CD14-positive monocyte (primary cell): ENCODE results near the gene HCN4. TPM values are rescaled to one million over a fixed set of nuclear protein-coding genes. Genes with fewer than 3 reads are reported as not detected.

Experiments used
- DNase-seq, 3 donors: peaks; one replicate each; pipeline ENCODE4 v3.0.0-alpha.2; 2011 to 2022
- H2AFZ ChIP-seq: 2 replicates; pipeline ENCODE4 v1.6.0; 2012; ENCODE audit warnings: mild to moderate bottlenecking, low read depth, low read length, inconsistent platforms; ENCODE audit not compliant: insufficient read depth, poor library complexity, severe bottlenecking
- H3K27ac ChIP-seq, 2 donors: 1 replicate in 1 of 2; 2 replicates in 1 of 2; pipeline ENCODE4 v1.5.1; 2012 to 2013; ENCODE audit warnings: low read length in 2 of 2, control low read depth in 1 of 2, inconsistent platforms in 1 of 2, low read depth in 1 of 2, mild to moderate bottlenecking in 1 of 2
- H3K27me3 ChIP-seq, 2 donors: one replicate each; pipeline versions ENCODE4 v1.6.0 to v1.6.1; 2011 to 2013; ENCODE audit warnings: low read length in 2 of 2; ENCODE audit not compliant: control insufficient read depth in 2 of 2, insufficient read depth in 2 of 2
- H3K36me3 ChIP-seq, 2 donors: replicated peaks in 1 of 2; 1 replicate in 1 of 2; 2 replicates in 1 of 2; pipeline versions ENCODE4 v1.5.1 to v1.6.1; 2012 to 2013; ENCODE audit warnings: low read length in 2 of 2, control low read depth in 1 of 2, inconsistent platforms in 1 of 2, mild to moderate bottlenecking in 1 of 2; ENCODE audit not compliant: insufficient read depth in 2 of 2, control insufficient read depth in 1 of 2
- H3K4me1 ChIP-seq, 2 donors: 1 replicate in 1 of 2; 2 replicates in 1 of 2; pipeline versions ENCODE4 v1.5.1 to v1.6.1; 2012 to 2013; ENCODE audit warnings: low read length in 2 of 2, control low read depth in 1 of 2, inconsistent platforms in 1 of 2, mild to moderate bottlenecking in 1 of 2, moderate library complexity in 1 of 2; ENCODE audit not compliant: insufficient read depth in 2 of 2, control insufficient read depth in 1 of 2
- H3K4me2 ChIP-seq: replicated peaks from 2 replicates; pipeline ENCODE3; 2012; ENCODE audit warnings: low read length, moderate library complexity, mild to moderate bottlenecking; ENCODE audit not compliant: poor library complexity, severe bottlenecking; ENCODE audit errors: extremely low read depth
- H3K4me3 ChIP-seq, 3 experiments: fragments of 200-600 bp in 1 of 3; sonication (generic) in 1 of 3; replicated peaks in 1 of 3; 1 replicate in 2 of 3; 2 replicates in 1 of 3; pipeline ENCODE4 v1.5.1; 2011 to 2013; ENCODE audit warnings: low read length in 3 of 3, mild to moderate bottlenecking in 3 of 3, control low read depth in 2 of 3, low read depth in 2 of 3, inconsistent platforms in 1 of 3, moderate library complexity in 1 of 3
- H3K79me2 ChIP-seq: 2 replicates; pipeline ENCODE4 v1.6.0; 2012; ENCODE audit warnings: mild to moderate bottlenecking, control low read depth, inconsistent platforms, low read length, moderate library complexity; ENCODE audit not compliant: insufficient read depth
- H3K9ac ChIP-seq: 2 replicates; pipeline ENCODE4 v1.6.0; 2017; ENCODE audit warnings: low read length, mild to moderate bottlenecking; ENCODE audit not compliant: insufficient read depth, poor library complexity, severe bottlenecking
- H3K9me3 ChIP-seq, 2 donors: replicated peaks in 1 of 2; 1 replicate in 1 of 2; 2 replicates in 1 of 2; pipeline versions ENCODE4 v1.5.1 to v1.6.1; 2012 to 2013; ENCODE audit warnings: low read length in 2 of 2, control low read depth in 1 of 2; ENCODE audit not compliant: control insufficient read depth in 1 of 2, insufficient read depth in 1 of 2
- H4K20me1 ChIP-seq: 2 replicates; pipeline ENCODE4 v1.6.0; 2012; ENCODE audit warnings: mild to moderate bottlenecking, low read length, control low read depth, moderate library complexity; ENCODE audit not compliant: insufficient read depth
- H3K27ac Mint-ChIP-seq, 7 donors: one replicate each; pipeline ENCODE4 v1.8.0; 2020; ENCODE audit warnings: mild to moderate bottlenecking in 7 of 7, mixed read lengths in 7 of 7, moderate library complexity in 6 of 7, inconsistent platforms in 2 of 7
- H3K27me3 Mint-ChIP-seq, 3 donors: one replicate each; pipeline ENCODE4 v1.8.0; 2021 to 2022; ENCODE audit warnings: low read depth in 3 of 3, mild to moderate bottlenecking in 3 of 3, mixed read lengths in 3 of 3, moderate library complexity in 3 of 3, inconsistent platforms in 1 of 3
- H3K36me3 Mint-ChIP-seq, 2 donors: one replicate each; pipeline ENCODE4 v1.8.0; 2020; ENCODE audit warnings: mixed read lengths in 2 of 2, inconsistent platforms in 1 of 2, mild to moderate bottlenecking in 1 of 2
- H3K4me1 Mint-ChIP-seq: one replicate; pipeline ENCODE4 v1.8.0; 2020; ENCODE audit warnings: mild to moderate bottlenecking, mixed read lengths
- H3K4me3 Mint-ChIP-seq, 2 donors: one replicate each; pipeline ENCODE4 v1.8.0; 2020; ENCODE audit warnings: mild to moderate bottlenecking in 2 of 2, mixed read lengths in 2 of 2, moderate library complexity in 1 of 2
- H3K9me3 Mint-ChIP-seq, 7 donors: one replicate each; pipeline ENCODE4 v1.8.0; 2020 to 2022; ENCODE audit warnings: mixed read lengths in 7 of 7, mild to moderate bottlenecking in 6 of 7, moderate library complexity in 6 of 7, inconsistent platforms in 2 of 7
- CTCF ChIP-seq: fragments of 200-600 bp; IDR thresholded peaks from one replicate; pipeline ENCODE4 v1.8.0; 2022; ENCODE audit warnings: antibody characterized with exemption, mild to moderate bottlenecking
- WGBS: methylation state at CpG from one replicate; pipeline ENCODE4 v1.1.5; 2013; ENCODE audit warnings: missing lambda C conversion rate; ENCODE audit not compliant: insufficient coverage; 5-methylcytosine and 5-hydroxymethylcytosine counted together
- intact Hi-C, 2 donors: fragments of 100-400 bp; cut with micrococcal nuclease; formaldehyde crosslinking; loops; one replicate each; pipeline versions ENCODE4 v1.15.0 to v1.15.1; 2023
- polyA plus RNA-seq, 3 donors: library from polyadenylated mRNA; depleted of rRNA in 1 of 3; unstranded in 2 of 3; stranded (reverse) in 1 of 3; fragments of 300-500 nt in 2 of 3; fragments of >200 nt in 1 of 3; fragmentation: Illumina TruSeq in 2 of 3; gene quantifications; 1 replicate in 2 of 3; 2 replicates in 1 of 3; pipeline ENCODE4 v1.2.3, GENCODE V29; 2012 to 2021

HCN4 gene
- polyA plus RNA-seq, 3 donors: not detected

- Mint-ChIP-seq H3K9me3 (peaks cover 5 to 17% (median 10%) of the 10 kb centered on the region in 7 donors), H3K36me3 (no peaks in the 10 kb centered on the region), H3K4me1 (no peaks in the 10 kb centered on the region), H3K27ac (no peak overlapping the region), H3K27me3 (peaks cover 40 to 65% (median 60%) of the 10 kb centered on the region in 3 donors), H3K4me3 (no peak overlapping the region)
- no peak for TF ChIP-seq CTCF
- H3K9ac ChIP-seq: no peak overlapping the region
- H3K27me3 ChIP-seq: peaks cover 32 to 46% of the 10 kb centered on the region in 2 donors
- H3K4me2 ChIP-seq: no peak overlapping the region
- WGBS: 65% methylated on average over 3 of the region's 6 CpGs
- no peaks in the 10 kb centered on the region for H3K4me1 ChIP-seq
- intact Hi-C loops: no loop called here
- H3K4me3 ChIP-seq: no peak overlapping the region
- no peak overlapping the region for H2AFZ ChIP-seq
- DNase-seq: no peak
- H3K79me2 ChIP-seq: no peaks in the 10 kb centered on the region
- peaks cover 5 to 7% of the 10 kb centered on the region in 2 donors for H3K9me3 ChIP-seq
- H4K20me1 ChIP-seq: no peaks in the 10 kb centered on the region
- H3K27ac ChIP-seq: no peak overlapping the region
- no peaks in the 10 kb centered on the region for H3K36me3 ChIP-seq
Observed at GRCh38 chr15:73374604-73375003, 5.8 kb upstream of the HCN4 start.

GRCh38 chr15:73373221-73373620 is 4.5 kb upstream of the HCN4 start:
- no peaks in the 10 kb centered on the region for H4K20me1 ChIP-seq
- DNase-seq: no peak
- WGBS: no CpG with 5 or more reads among the region's 1 CpG
- TF ChIP-seq CTCF: no peak
- no peaks in the 10 kb centered on the region for H3K4me1 ChIP-seq
- no peak overlapping the region for H2AFZ ChIP-seq
- H3K79me2 ChIP-seq: no peaks in the 10 kb centered on the region
- peaks cover 5 to 13% of the 10 kb centered on the region in 2 donors for H3K9me3 ChIP-seq
- no peaks in the 10 kb centered on the region for H3K36me3 ChIP-seq
- H3K4me2 ChIP-seq: no peak overlapping the region
- no peak overlapping the region for H3K27ac ChIP-seq
- Mint-ChIP-seq H3K27me3 (peaks cover 42 to 74% (median 67%) of the 10 kb centered on the region in 3 donors), H3K27ac (peak overlapping the region in 1 of 7 donors; percentile 50), H3K36me3 (no peaks in the 10 kb centered on the region), H3K4me3 (peak overlapping the region in 1 of 2 donors; percentile 13), H3K9me3 (peaks cover 5 to 20% (median 9%) of the 10 kb centered on the region in 7 donors), H3K4me1 (no peaks in the 10 kb centered on the region)
- no peak overlapping the region for H3K4me3 ChIP-seq
- intact Hi-C loops: no loop called here
- peaks cover 42 to 54% of the 10 kb centered on the region in 2 donors for H3K27me3 ChIP-seq
- no peak overlapping the region for H3K9ac ChIP-seq
